Coronary artery (tissue), 2 donors: ENCODE data around the gene MTARC1.

Experiments
- DNase-seq: peaks from one replicate; pipeline ENCODE4 v3.0.0-alpha.2; 2017; ENCODE audit warnings: low spot score
- H3K27ac ChIP-seq, 2 donors: fragments of 200-600 bp; sonication (generic); one replicate each; pipeline ENCODE4 v1.5.1; 2016 to 2019
- H3K4me3 ChIP-seq: fragments of 200-600 bp; sonication (generic); 2 replicates; pipeline ENCODE4 v1.5.1; 2016; ENCODE audit warnings: mild to moderate bottlenecking, moderate library complexity
- CTCF ChIP-seq: fragments of 200-600 bp; sonication (generic); IDR thresholded peaks from one replicate; pipeline ENCODE4 v1.5.1; 2019; ENCODE audit warnings: antibody characterized with exemption

MTARC1 gene

DNA sequence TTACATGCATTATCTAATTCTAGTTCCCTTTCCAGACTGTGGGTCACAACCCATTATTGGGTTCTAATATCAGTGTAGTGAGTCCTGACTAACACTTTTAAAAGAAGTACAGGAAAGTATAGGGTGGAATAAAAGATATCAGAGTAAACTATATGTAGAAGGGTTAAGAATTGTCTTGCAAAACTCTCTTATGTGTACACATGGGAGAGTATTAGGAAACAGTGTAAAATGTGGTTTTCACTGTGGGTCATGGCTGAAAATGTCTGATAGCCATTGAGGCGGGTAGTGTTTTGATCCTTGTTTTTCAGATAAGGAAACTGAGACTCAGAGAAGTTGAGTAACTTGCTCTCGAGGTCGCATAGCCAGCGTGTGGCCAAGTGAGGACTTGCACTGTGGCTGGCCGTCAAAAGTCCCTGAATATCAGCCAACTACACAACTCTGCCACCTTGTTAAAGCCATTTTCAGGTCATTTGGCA is 18.5 kb upstream of the MTARC1 start:
- no peak for TF ChIP-seq CTCF
- DNase-seq, result no peak
- H3K4me3 ChIP-seq, result peak overlapping the region; percentile 40
- peak overlapping the region; percentile 39 to 59 for H3K27ac ChIP-seq

GRCh38 chr1:220769205-220769604 is 17.5 kb upstream of the MTARC1 start:
- no peak for TF ChIP-seq CTCF
- Histone ChIP-seq H3K27ac (no peak overlapping the region), H3K4me3 (no peak overlapping the region)
- DNase-seq, result no peak

GRCh38 chr1:220770245-220770913 is 16.3 kb upstream of the MTARC1 start:
- no peak for DNase-seq
- Histone ChIP-seq H3K4me3 (no peak overlapping the region), H3K27ac (no peak overlapping the region)
- TF ChIP-seq CTCF, result no peak

- no peak overlapping the region for H3K4me3 ChIP-seq
- no peak for TF ChIP-seq CTCF
- no peak overlapping the region for H3K27ac ChIP-seq
- DNase-seq, result no peak
Measured at GRCh38 chr1:220772846-220773245, 13.9 kb upstream of the MTARC1 start.

DNA sequence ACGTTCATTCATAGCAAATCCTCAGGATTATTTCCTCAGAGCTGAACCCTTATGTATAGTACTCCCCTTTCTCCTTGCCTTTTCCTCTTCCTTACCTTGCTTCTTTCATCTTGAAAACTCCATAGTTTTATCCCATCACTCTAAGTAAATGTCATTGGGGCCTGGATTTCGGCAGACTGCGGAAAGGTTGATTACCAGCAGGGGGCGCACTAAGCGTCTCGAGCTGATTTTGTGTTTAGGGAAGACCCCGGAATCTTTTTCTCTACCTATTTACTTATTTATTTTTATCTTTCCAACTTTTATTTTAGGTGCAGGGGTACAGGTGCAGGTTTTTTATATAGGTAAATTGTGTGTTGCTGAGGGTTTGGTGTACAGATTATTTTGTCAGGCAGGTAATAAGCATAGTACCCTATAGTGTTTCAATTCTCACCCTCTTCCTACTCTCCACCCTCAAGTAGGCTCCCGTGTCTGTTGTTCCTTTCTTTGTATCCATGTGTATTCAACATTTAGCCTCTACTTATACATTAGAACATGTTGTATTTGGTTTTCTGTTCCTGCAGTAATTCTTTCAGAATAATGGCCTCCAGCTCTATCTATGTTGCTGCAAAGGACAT is 11.4 kb upstream of the MTARC1 start:
- no peak overlapping the region for H3K4me3 ChIP-seq
- no peak for DNase-seq
- H3K27ac ChIP-seq, result no peak overlapping the region
- peak; percentile 68 for TF ChIP-seq CTCF

DNA sequence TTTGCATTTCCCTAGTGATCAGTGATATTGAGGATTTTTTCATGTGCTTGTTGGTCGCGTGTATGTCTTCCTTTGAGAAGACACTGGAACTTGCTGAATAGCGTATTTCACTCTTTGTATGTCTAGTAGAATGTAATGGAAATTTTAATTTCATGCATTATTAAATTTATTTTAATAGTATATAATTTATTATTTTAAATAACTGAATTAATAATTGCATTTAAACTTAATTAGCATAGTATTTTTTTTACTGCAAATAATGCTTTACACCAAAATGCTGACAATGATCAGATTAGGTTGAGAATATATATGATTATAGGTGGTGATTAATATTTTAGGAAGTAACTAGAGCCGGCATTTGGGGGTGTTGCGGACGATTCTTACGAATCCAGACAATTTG is 10.5 kb upstream of the MTARC1 start:
- no peak for DNase-seq
- Histone ChIP-seq H3K27ac (no peak overlapping the region), H3K4me3 (no peak overlapping the region)
- no peak for TF ChIP-seq CTCF
